ENCODE measurements around the gene AMDHD2.

DNA sequence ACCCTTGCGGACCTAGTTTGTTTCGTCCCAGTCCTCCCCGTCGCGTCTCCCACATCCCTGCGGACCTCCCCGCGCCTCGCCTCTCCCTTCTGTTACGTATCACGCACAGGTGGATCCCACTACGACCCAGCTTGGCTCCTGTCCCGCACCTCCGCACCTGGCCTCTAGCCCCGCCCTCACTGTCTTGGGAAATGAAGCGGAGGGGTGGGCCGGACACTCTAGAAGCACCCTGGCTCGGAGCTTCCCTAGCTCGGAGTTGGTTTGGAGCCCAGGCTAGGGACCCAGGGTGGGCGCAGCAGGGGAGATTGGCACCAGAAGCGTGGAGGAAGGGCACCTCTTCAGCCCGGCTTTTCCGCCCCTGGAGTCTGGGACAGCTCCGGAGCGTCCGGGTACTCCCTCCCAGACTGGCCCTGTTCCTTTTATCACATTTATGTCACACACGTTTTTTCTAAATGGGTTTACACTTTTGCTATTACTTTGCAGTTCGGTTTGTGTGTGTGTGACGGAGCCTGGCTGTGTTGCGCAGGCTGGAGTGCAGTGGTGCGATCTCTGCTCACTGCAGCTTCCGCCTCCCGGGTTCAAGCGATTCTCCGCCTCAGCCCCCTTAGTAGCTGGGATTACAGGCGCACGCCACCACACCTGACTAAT is 12.4 kb downstream of the AMDHD2 start:
- TF ChIP-seq, protein P1, sequence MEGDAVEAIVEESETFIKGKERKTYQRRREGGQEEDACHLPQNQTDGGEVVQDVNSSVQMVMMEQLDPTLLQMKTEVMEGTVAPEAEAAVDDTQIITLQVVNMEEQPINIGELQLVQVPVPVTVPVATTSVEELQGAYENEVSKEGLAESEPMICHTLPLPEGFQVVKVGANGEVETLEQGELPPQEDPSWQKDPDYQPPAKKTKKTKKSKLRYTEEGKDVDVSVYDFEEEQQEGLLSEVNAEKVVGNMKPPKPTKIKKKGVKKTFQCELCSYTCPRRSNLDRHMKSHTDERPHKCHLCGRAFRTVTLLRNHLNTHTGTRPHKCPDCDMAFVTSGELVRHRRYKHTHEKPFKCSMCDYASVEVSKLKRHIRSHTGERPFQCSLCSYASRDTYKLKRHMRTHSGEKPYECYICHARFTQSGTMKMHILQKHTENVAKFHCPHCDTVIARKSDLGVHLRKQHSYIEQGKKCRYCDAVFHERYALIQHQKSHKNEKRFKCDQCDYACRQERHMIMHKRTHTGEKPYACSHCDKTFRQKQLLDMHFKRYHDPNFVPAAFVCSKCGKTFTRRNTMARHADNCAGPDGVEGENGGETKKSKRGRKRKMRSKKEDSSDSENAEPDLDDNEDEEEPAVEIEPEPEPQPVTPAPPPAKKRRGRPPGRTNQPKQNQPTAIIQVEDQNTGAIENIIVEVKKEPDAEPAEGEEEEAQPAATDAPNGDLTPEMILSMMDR (IDR thresholded peaks at IDR 0.05) = no peak
- TF ChIP-seq EP300 (IDR thresholded peaks at IDR 0.05; ENCODE audit: low read depth) (no peak), POLR2A (IDR thresholded peaks at IDR 0.05) (peak; percentile 71), POLR2AphosphoS5 (IDR thresholded peaks at IDR 0.05) (peak; percentile 4 to 60 (median 7))
